NB4 (cell line): ENCODE data around the gene GLT6D1.

Experiments
- MYC ChIP-seq: IDR thresholded peaks from 2 replicates; pipeline ENCODE4 v1.6.1; 2011; ENCODE audit warnings: low read depth, low read length
- POLR2A ChIP-seq: IDR thresholded peaks from 2 replicates; pipeline ENCODE4 v1.6.1; 2011; ENCODE audit warnings: mild to moderate bottlenecking; ENCODE audit not compliant: insufficient read length; ENCODE audit errors: extremely low read depth
- TF ChIP-seq, protein P1 (sequence below): IDR thresholded peaks from one replicate; pipeline ENCODE4 v1.5.1; 2012; ENCODE audit warnings: low read depth, low read length

DNA sequence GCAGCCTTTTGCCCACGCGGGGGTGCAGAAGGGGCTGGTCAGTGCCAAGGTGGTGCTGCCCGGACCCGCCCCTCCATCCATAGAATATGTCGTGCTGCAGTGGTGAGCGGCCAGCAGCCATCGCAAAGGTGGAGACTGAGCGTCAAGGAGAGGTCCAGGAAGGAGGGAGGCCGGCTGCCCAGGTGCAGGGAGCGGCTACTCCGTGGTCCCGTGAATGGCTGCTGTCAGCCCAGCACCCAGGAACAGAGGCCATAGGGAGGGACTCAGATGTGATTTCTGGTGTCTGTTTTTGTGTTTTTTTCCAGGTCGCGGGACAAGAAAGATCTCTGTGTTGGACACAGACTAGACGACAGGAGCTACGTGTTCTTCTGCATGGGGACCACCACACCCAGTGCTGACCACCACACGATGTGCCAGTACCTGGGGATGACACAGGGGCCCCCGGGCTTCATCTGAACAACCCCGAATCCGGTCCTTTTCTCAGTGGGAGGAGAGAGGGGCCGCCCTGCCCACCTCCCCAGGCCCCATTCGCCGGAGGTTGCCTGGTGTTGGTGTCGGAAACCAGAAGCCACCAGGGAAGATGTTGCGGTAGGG lies 48.8 kb downstream of the GLT6D1 start:
- TF ChIP-seq, protein P1, sequence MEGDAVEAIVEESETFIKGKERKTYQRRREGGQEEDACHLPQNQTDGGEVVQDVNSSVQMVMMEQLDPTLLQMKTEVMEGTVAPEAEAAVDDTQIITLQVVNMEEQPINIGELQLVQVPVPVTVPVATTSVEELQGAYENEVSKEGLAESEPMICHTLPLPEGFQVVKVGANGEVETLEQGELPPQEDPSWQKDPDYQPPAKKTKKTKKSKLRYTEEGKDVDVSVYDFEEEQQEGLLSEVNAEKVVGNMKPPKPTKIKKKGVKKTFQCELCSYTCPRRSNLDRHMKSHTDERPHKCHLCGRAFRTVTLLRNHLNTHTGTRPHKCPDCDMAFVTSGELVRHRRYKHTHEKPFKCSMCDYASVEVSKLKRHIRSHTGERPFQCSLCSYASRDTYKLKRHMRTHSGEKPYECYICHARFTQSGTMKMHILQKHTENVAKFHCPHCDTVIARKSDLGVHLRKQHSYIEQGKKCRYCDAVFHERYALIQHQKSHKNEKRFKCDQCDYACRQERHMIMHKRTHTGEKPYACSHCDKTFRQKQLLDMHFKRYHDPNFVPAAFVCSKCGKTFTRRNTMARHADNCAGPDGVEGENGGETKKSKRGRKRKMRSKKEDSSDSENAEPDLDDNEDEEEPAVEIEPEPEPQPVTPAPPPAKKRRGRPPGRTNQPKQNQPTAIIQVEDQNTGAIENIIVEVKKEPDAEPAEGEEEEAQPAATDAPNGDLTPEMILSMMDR, result no peak
- no peak for TF ChIP-seq MYC
- no peak for TF ChIP-seq POLR2A
